GM18517 (cell line): ENCODE measurements around the gene FBLN1.
"Not testable (repeated sequence)": the region's sequence is repeated elsewhere in the genome, so short reads cannot be mapped to it uniquely, and the experiment has no call there.

Experiments
- ATAC-seq: cut with Tn5 transposase; IDR thresholded peaks from one replicate; pipeline ENCODE4 v1.9.1; 2021; ENCODE audit warnings: mild to moderate bottlenecking, moderate library complexity; ENCODE audit not compliant: unreplicated experiment

The FBLN1 gene

GRCh38 chr22:45544588-45545170, 42.0 kb downstream of the FBLN1 start:
- ATAC-seq, result no peak

DNA sequence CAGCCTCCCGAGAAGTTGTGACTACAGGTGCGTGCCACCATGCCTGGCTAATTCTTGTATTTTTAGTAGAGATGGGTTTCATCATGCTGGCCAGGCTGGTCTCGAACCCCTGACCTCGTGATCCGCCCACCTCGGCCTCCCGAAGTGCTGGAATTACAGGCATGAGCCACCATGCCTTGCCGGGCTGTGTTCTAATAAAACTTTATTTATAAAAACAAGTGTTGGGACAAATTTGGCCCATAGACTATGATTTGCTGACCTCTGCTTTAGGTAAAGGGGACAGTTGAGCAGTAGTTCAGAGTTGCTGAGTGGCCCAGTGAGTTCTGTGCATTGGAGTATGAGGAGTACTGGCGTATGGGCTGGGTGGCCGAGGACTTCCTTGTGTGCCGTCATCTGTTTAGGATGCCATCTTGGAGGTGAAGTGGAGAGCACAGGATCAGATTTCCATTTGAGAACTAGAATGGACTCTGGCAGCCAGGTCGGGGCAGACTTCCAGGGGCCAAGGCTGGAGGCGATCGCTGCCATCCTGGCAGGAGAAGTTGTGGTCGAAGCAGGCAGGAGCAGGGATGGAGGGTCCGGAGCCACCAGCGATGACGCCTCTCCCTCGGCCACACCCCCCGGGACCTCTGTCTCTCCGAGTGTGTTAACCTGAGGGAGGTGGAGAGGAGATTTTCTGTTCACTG, 43.8 kb downstream of the FBLN1 start:
- no peak for ATAC-seq

DNA sequence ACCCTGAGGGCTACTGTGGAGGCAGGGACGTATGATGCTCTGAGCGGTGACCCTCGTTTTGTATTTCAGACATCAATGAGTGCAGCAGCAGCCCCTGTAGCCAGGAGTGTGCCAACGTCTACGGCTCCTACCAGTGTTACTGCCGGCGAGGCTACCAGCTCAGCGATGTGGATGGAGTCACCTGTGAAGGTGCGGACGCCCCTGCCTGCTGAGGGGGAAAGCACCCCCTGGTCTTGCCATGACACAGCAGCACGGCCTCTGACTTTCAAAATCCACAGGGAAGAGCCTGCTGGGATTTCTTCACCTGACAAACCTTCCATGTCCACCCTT, 44.3 kb downstream of the FBLN1 start:
- ATAC-seq, result no peak

- ATAC-seq, result no peak
Measured at GRCh38 chr22:45547731-45548130, 45.0 kb downstream of the FBLN1 start.

DNA sequence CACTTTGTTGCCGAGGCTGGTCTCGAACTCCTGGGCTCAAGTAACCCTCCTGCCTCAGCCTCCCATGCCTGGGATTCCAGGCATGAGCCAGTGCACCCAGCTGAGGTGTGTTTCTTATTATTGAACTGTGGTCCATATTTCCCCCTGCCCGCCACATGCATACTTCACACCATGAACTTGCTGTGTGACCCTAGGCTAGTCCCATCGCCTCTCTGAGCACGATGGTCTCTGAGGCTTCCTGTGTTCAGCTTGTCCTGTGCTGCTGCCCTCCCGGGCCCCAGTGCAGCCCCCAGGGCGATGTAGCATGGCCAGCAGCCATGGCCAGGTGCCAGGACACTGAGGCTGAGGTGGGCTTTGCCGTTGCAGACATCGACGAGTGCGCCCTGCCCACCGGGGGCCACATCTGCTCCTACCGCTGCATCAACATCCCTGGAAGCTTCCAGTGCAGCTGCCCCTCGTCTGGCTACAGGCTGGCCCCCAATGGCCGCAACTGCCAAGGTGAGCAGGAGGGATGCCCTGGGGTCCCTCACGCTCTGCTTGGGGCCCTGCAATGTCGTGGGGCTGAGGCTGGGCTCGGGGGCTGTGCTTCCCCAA, 45.7 kb downstream of the FBLN1 start:
- no peak for ATAC-seq

- ATAC-seq, result no peak
Measured at GRCh38 chr22:45548991-45549761, 46.5 kb downstream of the FBLN1 start.

DNA sequence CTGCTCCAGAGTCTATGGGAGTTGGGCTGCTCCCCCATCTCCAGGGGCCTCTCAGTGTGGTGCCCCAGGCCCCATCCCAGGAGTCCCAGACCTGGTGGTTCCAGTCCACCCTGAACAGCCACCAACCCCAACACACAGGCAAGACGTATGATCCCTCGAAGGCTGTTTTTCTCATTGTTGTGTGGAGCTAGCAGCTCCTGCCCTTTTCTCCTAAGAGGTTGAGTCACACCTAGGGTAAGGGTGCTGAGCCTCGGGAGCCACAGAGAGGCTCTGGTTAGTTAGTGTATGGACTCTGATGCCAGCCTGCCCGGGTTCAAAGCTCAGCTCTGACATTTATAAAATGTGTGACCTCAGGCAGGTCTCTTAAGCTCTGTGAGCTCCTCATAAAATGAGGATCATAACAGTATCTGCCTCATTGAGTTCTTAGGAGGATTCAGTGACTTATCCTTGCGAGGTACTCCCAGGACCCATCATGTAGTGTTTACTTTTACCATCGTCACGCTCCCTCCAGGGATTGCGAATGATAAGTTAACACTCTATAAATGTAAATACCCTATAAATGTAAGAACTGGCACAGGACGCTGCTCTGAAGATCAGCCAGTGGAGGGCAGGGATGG, 47.2 kb downstream of the FBLN1 start:
- no peak for ATAC-seq

GRCh38 chr22:45550416-45550815, 47.7 kb downstream of the FBLN1 start:
- no peak for ATAC-seq

- ATAC-seq, result no peak
Measured at GRCh38 chr22:45550891-45551290, 48.2 kb downstream of the FBLN1 start.

- no peak for ATAC-seq
Measured at GRCh38 chr22:45551310-45552016, 48.8 kb downstream of the FBLN1 start.

DNA sequence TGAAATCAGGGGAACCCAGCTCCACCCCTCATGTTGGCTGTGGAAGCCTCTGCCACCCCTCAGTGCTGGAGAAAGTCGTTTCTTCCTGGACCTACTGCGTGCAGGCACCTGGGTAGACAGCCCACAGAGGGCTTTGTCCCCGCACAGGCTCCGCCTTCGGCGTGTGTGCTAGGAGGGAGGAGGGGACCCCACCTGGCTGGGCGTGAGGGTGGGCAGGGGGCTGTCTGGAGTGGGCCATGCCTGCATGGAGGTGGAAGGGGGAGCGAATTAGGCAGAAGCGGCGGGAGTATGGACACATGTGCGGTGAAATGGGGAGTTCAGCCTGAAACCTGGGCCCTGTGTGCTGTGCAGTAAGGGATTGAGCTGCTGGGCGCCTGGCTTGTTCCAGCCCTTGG, 49.3 kb downstream of the FBLN1 start:
- no peak for ATAC-seq

GRCh38 chr22:45552580-45553350, 50.1 kb downstream of the FBLN1 start:
- no peak for ATAC-seq

GRCh38 chr22:45553351-45554039, 50.8 kb downstream of the FBLN1 start:
- no peak for ATAC-seq

DNA sequence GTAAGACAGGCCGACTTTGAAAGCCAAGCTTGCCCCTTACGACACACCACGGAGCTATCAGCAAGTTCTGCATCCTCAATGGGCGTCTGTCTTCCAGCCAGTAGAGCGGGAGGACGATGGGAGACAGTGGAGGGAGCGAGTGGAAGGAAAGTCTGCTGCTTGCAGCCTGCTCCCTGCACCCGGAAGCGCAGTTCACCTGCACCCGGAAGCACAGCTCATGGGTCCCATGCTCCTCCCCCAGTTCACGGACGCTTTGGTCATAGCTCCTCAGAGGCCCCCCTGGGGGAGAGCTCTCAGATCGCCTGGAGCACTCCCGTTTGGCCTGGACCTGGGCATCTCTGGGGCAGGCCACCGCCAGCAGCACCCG, 51.3 kb downstream of the FBLN1 start:
- no peak for ATAC-seq

DNA sequence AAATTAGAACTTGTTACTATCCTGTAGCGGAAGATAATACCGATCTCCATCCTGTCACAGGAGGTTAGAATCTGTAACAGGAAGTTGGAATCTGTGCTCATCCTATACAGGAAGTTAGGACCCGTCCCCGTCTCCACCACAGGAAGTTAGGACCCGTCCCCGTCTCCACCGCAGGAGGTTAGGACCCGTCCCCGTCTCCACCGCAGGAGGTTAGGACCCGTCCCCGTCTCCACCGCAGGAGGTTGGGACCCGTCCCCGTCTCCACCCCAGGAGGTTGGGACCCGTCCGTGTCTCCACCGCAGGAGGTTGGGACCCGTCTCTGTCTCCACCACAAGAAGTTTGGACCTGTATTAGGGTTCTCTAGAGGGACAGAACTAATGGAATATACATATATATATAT, 52.2 kb downstream of the FBLN1 start:
- ATAC-seq, result no peak

DNA sequence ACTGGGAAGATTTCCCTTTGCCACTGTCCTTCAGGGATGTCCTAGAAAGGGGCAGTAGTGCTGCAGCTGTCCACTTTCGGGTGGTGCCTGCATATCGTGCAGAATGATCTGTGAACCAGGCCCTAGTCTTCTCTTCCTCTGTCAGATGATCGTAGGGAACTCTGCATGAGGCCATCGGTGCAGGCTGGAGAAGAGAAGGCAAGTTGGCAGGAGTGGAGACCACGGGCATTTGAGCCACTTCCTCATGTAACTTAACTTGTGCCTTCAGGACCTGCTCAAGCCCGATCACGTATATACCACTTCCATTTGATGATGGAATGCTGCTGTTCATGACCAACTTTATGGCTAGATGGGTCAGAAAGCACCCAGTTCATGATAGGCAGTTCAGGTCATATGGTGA, 55.2 kb downstream of the FBLN1 start:
- not testable (repeated sequence) for ATAC-seq

- ATAC-seq, result not testable (repeated sequence)
Measured at GRCh38 chr22:45560092-45560491, 57.4 kb downstream of the FBLN1 start.

DNA sequence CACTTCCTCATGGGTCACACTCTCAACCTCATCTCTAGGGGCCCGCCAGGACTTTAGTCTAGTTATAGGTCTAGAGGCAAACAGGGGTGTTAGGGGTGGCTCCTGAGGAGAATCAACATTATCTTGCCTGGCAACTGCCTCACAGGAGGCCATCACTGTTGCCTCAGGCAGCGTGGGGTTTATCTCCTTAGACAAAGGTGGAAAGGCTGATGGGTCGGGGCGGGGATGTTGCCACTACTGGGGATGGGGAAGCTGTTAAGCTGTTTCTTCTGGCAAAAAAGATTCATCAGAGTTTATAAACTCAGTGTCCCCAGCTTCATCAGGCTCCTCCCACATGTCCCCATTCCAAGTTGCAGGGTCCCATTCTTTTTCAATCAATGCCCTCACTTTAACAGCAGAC, 58.1 kb downstream of the FBLN1 start:
- ATAC-seq, result not testable (repeated sequence)

GRCh38 chr22:45562102-45562501, 59.4 kb downstream of the FBLN1 start:
- ATAC-seq, result no peak
